ENCODE measurements around the gene ADGRD1.

GRCh38 chr12:131124487-131125280, 171.0 kb downstream of the ADGRD1 start:
- TF ChIP-seq POLR2A (IDR thresholded peaks at IDR 0.05) = no peak
- no peak for TF ChIP-seq CTCF (IDR thresholded peaks at IDR 0.05)
- no peak for TF ChIP-seq POLR2AphosphoS5 (IDR thresholded peaks at IDR 0.05)
